K562 (cell line): ENCODE measurements around the gene ME3. TPM values are rescaled to one million over a fixed set of nuclear protein-coding genes. Genes with fewer than 3 reads are reported as not detected.

ENCODE experiments used
- ATAC-seq: fragments of 200-7000 bp; cut with Tn5 transposase; 3 replicates; pipeline ENCODE4 v1.9.1; 2020; ENCODE audit warnings: moderate library complexity
- BruUV-seq: library from RNA; stranded (reverse); fragments of 400-500 nt; replicated peaks from 2 replicates; lab custom pipeline; 2021; lab: Mats Ljungman, UMichigan
- CTCF ChIA-PET: fragments of 300-600 bp; formaldehyde crosslinking; extraction: SDS; loops from one replicate; lab custom pipeline; 2021; ENCODE audit warnings: low intra/inter-chr PET ratio; lab: Yijun Ruan, JAX
- POLR2A ChIA-PET: fragments of 300-600, 350-650 bp; sonication (Branson Sonifier 250); formaldehyde crosslinking; extraction: SDS; loops from one replicate; lab custom pipeline; 2021; ENCODE audit warnings: antibody characterized with exemption, inconsistent platforms; lab: Yijun Ruan, JAX
- DNase-seq, 4 experiments: peaks; one replicate each; pipeline versions ENCODE4 v3.0.0 to v3.0.0-alpha.2; 2011 to 2018; ENCODE audit warnings: low spot score in 3 of 4, mixed read lengths in 3 of 4; ENCODE audit errors: extremely low read depth in 1 of 4
- FAIRE-seq: peaks from 2 replicates; lab custom pipeline; 2011; peaks lifted over from hg19 to GRCh38; lab: Jason Lieb, UNC
- H2AFZ ChIP-seq: 2 replicates; pipeline ENCODE4 v1.6.0; 2011; ENCODE audit warnings: low read depth, low read length, control low read depth, inconsistent platforms
- H3K27ac ChIP-seq: fragments of 200-600 bp; 3 replicates; pipeline ENCODE4 v1.8.0; 2011; ENCODE audit warnings: low read depth, mild to moderate bottlenecking, control low read depth, inconsistent platforms, low read length, moderate library complexity, mixed read lengths; ENCODE audit errors: extremely low read depth
- H3K27me3 ChIP-seq, 2 experiments: fragments of 300-600 bp in 1 of 2; 2 replicates in 1 of 2; 3 replicates in 1 of 2; pipeline versions ENCODE4 v1.6.0 to v1.8.0; 2011; ENCODE audit warnings: inconsistent platforms in 2 of 2, low read length in 2 of 2, mild to moderate bottlenecking in 1 of 2, mixed read lengths in 1 of 2, moderate library complexity in 1 of 2; ENCODE audit not compliant: control insufficient read depth in 2 of 2, insufficient read depth in 2 of 2
- H3K36me3 ChIP-seq: fragments of 300-600 bp; 3 replicates; pipeline ENCODE4 v1.8.0; 2011; ENCODE audit warnings: mild to moderate bottlenecking, low read length, inconsistent platforms; ENCODE audit not compliant: control insufficient read depth, insufficient read depth
- H3K4me1 ChIP-seq, 2 experiments: fragments of 200-600 bp in 1 of 2; replicated peaks in 1 of 2; 2 replicates in 1 of 2; 3 replicates in 1 of 2; pipeline versions ENCODE4 v1.5.1 to v1.8.0; 2011; ENCODE audit warnings: inconsistent platforms in 2 of 2, low read length in 2 of 2, mild to moderate bottlenecking in 1 of 2, mixed read lengths in 1 of 2, moderate library complexity in 1 of 2; ENCODE audit not compliant: control insufficient read depth in 2 of 2, insufficient read depth in 2 of 2
- H3K4me2 ChIP-seq: 2 replicates; pipeline ENCODE4 v1.6.1; 2011; ENCODE audit warnings: low read length, control low read depth, inconsistent platforms, mixed read lengths; ENCODE audit not compliant: insufficient read depth
- H3K4me3 ChIP-seq: fragments of 200-600 bp; sonication (generic), shearing (Covaris generic); 2 replicates; pipeline ENCODE4 v1.5.1; 2016; ENCODE audit warnings: control low read depth, inconsistent platforms
- H3K79me2 ChIP-seq: fragments of 200-600 bp; 3 replicates; pipeline ENCODE4 v1.8.0; 2011; ENCODE audit warnings: low read length, inconsistent platforms; ENCODE audit not compliant: control insufficient read depth, insufficient read depth
- H3K9ac ChIP-seq, 2 experiments: 2 replicates each; pipeline versions ENCODE4 v1.6.0 to v1.6.1; 2011; ENCODE audit warnings: low read depth in 2 of 2, low read length in 2 of 2, control low read depth in 1 of 2, inconsistent platforms in 1 of 2, mild to moderate bottlenecking in 1 of 2, mixed read lengths in 1 of 2; ENCODE audit not compliant: insufficient read depth in 1 of 2
- H3K9me1 ChIP-seq: one replicate; pipeline ENCODE4 v1.6.0; 2011; ENCODE audit warnings: inconsistent platforms, mild to moderate bottlenecking, low read length, moderate library complexity; ENCODE audit not compliant: control insufficient read depth, insufficient read depth
- H3K9me3 ChIP-seq: replicated peaks from 2 replicates; pipeline ENCODE4 v1.5.1; 2011; ENCODE audit warnings: low read depth, low read length, inconsistent platforms; ENCODE audit not compliant: control insufficient read depth, insufficient read depth
- H4K20me1 ChIP-seq: replicated peaks from 2 replicates; pipeline ENCODE4 v1.6.1; 2011; ENCODE audit warnings: low read length, inconsistent platforms, mixed read lengths; ENCODE audit not compliant: control insufficient read depth, insufficient read depth
- ELF4 ChIP-seq: fragments of 450-650 bp; formaldehyde crosslinking; IDR thresholded peaks from 2 replicates; pipeline ENCODE4 v1.4.0; 2022; ENCODE audit warnings: missing genetic modification characterization
- MAFG ChIP-seq: fragments of 450-650 bp; conservative IDR thresholded peaks from 2 replicates; pipeline ENCODE4 v1.6.1; 2016; ENCODE audit warnings: missing genetic modification characterization, missing compliant biosample characterization
- NR2C2 ChIP-seq, 2 experiments: fragments of 200-800 bp in 1 of 2; sonication (Bioruptor generic) in 1 of 2; sonication (generic) in 1 of 2; formaldehyde crosslinking in 1 of 2; IDR thresholded peaks; 2 replicates each; pipeline versions ENCODE4 v1.6.1 to v1.8.0; 2016 to 2022; ENCODE audit warnings: mild to moderate bottlenecking in 1 of 2, missing compliant biosample characterization in 1 of 2, missing genetic modification characterization in 1 of 2, missing genetic modification reagents in 1 of 2
- WGBS: fragments of 100-300 bp; shearing (Covaris generic); methylation state at CpG from one replicate; pipeline ENCODE4 v1.1.6; 2016; ENCODE audit warnings: low coverage, mixed read lengths; ENCODE audit not compliant: insufficient coverage; ENCODE audit errors: missing lambda C conversion rate; 5-methylcytosine and 5-hydroxymethylcytosine counted together
- in situ Hi-C: fragments of 300-500 bp; cut with MboI; formaldehyde crosslinking; loops from 4 replicates; pipeline ENCODE4 v1.15.0; 2018; ENCODE audit warnings: inconsistent platforms, mixed read lengths
- intact Hi-C: fragments of 100-400 bp; cut with micrococcal nuclease; formaldehyde crosslinking; loops from 2 replicates; pipeline ENCODE4 v1.14.2; 2022
- polyA plus RNA-seq, 8 experiments: library from polyadenylated mRNA; depleted of rRNA in 4 of 8; stranded (reverse) in 5 of 8; unstranded in 3 of 8; fragments of >200 nt; fragmentation: Nextera tagmentation in 2 of 8; fragmentation: Illumina TruSeq in 1 of 8; extraction: Ambion mirVana in 2 of 8; extraction: Trizol in 1 of 8; gene quantifications; 2 replicates each; pipeline versions ENCODE4 v1.2.1 to v1.2.3, GENCODE V29; 2011 to 2014; ENCODE audit warnings: inconsistent platforms in 1 of 8, missing spikeins in 1 of 8
- total RNA-seq, 7 experiments: library from RNA; depleted of rRNA in 6 of 7; stranded (reverse); fragments of >200 nt in 6 of 7; fragmentation: Illumina TruSeq in 2 of 7; extraction: Trizol in 2 of 7; gene quantifications; 2 replicates each; pipeline versions ENCODE4 v1.2.1 to v1.2.3, GENCODE V29; 2011 to 2021; ENCODE audit warnings: low replicate concordance in 1 of 7

ME3 gene
- total and polyA plus RNA-seq, 9 of the 15 experiments (the other 6 are each of a cell fraction or from before 2014, with no cell fraction given): not detected

GRCh38 chr11:86719781-86720463 lies 47.5 kb upstream of the ME3 start:
- POLR2A ChIA-PET: no interaction called here
- FAIRE-seq: no peak
- WGBS: 0% methylated on average over 1 of the region's 1 CpG
- in situ Hi-C loops: no loop called here
- H3K27me3 ChIP-seq: no peaks in the 10 kb centered on the region
- no peaks in the 10 kb centered on the region for H4K20me1 ChIP-seq
- H3K4me1 ChIP-seq: no peaks in the 10 kb centered on the region
- BruUV-seq: no TSS peak
- no peak overlapping the region for H2AFZ ChIP-seq
- no peak overlapping the region for H3K4me2 ChIP-seq
- H3K9ac ChIP-seq: no peak overlapping the region
- no peaks in the 10 kb centered on the region for H3K9me3 ChIP-seq
- H3K79me2 ChIP-seq: no peaks in the 10 kb centered on the region
- CTCF ChIA-PET: no interaction called here
- no peaks in the 10 kb centered on the region for H3K36me3 ChIP-seq
- H3K27ac ChIP-seq: no peak overlapping the region
- H3K4me3 ChIP-seq: no peak overlapping the region
- intact Hi-C loops: no loop called here
- no peak for DNase-seq
- no peak for ATAC-seq
- TF ChIP-seq ELF4 (CRISPR knock-in tag) (no peak), MAFG (tag) (peak; percentile 22; the same call in 1 of the 2 replicates)
- H3K9me1 ChIP-seq: no peaks in the 10 kb centered on the region

- Histone ChIP-seq H2AFZ (no peak overlapping the region), H3K27ac (no peak overlapping the region), H3K9me3 (no peaks in the 10 kb centered on the region), H3K9ac (no peak overlapping the region), H3K4me2 (no peak overlapping the region), H3K4me3 (no peak overlapping the region), H3K27me3 (no peaks in the 10 kb centered on the region), H3K4me1 (no peaks in the 10 kb centered on the region), H4K20me1 (no peaks in the 10 kb centered on the region), H3K79me2 (no peaks in the 10 kb centered on the region), H3K36me3 (no peaks in the 10 kb centered on the region), H3K9me1 (no peaks in the 10 kb centered on the region)
- in situ Hi-C loops: no loop called here
- intact Hi-C loops: no loop called here
- WGBS: 0% methylated on average over 1 of the region's 1 CpG
- FAIRE-seq: no peak
- ChIA-PET CTCF (no interaction called here), POLR2A (no interaction called here)
- no TSS peak for BruUV-seq
- ATAC-seq: no peak
- no peak for DNase-seq
- TF ChIP-seq NR2C2 (CRISPR knock-in tag; IDR thresholded peaks at IDR 0.05): no peak
- TF ChIP-seq NR2C2 (tag; IDR thresholded peaks at IDR 0.05): no peak
- TF ChIP-seq, all 486 proteins: peak for 0
Measured at GRCh38 chr11:86718999-86719398, 46.6 kb upstream of the ME3 start.
